GM23248 (cell line): Measurements from ENCODE around the gene TOPBP1.
"Not testable (repeated sequence)": the region's sequence is repeated elsewhere in the genome, so short reads cannot be mapped to it uniquely, and the experiment has no call there.

Source experiments
- EZH2 ChIP-seq: fragments of 200-600 bp; sonication (generic); IDR thresholded peaks from 2 replicates; pipeline ENCODE4 v1.6.1; 2018; ENCODE audit warnings: antibody characterized with exemption, mild to moderate bottlenecking; ENCODE audit not compliant: insufficient read depth, poor library complexity, severe bottlenecking
- EZH2phosphoT487 ChIP-seq: fragments of 200-600 bp; sonication (generic); IDR thresholded peaks from 2 replicates; pipeline ENCODE4 v1.6.1; 2018; ENCODE audit warnings: antibody characterized with exemption, moderate library complexity, mild to moderate bottlenecking, low read depth; ENCODE audit not compliant: insufficient read depth

GRCh38 chr3:133665188-133665587, 3.4 kb upstream of the TOPBP1 start:
- not testable (repeated sequence) for TF ChIP-seq EZH2, EZH2phosphoT487
